RWPE2 (cell line): ENCODE measurements around the gene COL23A1.

ENCODE experiments used
- ATAC-seq: fragments of 200-7000 bp; cut with Tn5 transposase; 3 replicates; pipeline ENCODE4 v1.9.1; 2021; ENCODE audit warnings: low read depth
- DNase-seq: peaks from one replicate; pipeline ENCODE4 v3.0.0-alpha.2; 2020; ENCODE audit warnings: low spot score
- H3K27ac ChIP-seq: fragments of 450-650 bp; 2 replicates; pipeline ENCODE4 v1.5.1; 2017; ENCODE audit warnings: mild to moderate bottlenecking; ENCODE audit not compliant: poor library complexity, severe bottlenecking
- H3K27me3 ChIP-seq: fragments of 250-450 bp; sonication (Bioruptor Pico); 2 replicates; pipeline ENCODE4 v1.5.1; 2021; ENCODE audit warnings: mild to moderate bottlenecking, moderate library complexity; ENCODE audit not compliant: insufficient read depth, poor library complexity, severe bottlenecking
- H3K36me3 ChIP-seq: fragments of 250-450 bp; sonication (Bioruptor Pico); 2 replicates; pipeline ENCODE4 v1.5.1; 2020; ENCODE audit warnings: low read depth, mild to moderate bottlenecking, moderate library complexity
- H3K4me1 ChIP-seq: fragments of 250-450 bp; sonication (Bioruptor Pico); 2 replicates; pipeline ENCODE4 v1.5.1; 2021; ENCODE audit warnings: mild to moderate bottlenecking, moderate library complexity; ENCODE audit not compliant: insufficient read depth, poor library complexity, severe bottlenecking
- H3K4me3 ChIP-seq: fragments of 250-450 bp; sonication (Bioruptor Pico); 2 replicates; pipeline ENCODE4 v1.5.1; 2021; ENCODE audit warnings: mild to moderate bottlenecking, moderate library complexity; ENCODE audit not compliant: severe bottlenecking
- H3K9me3 ChIP-seq: fragments of 250-450 bp; sonication (Bioruptor Pico); 2 replicates; pipeline ENCODE4 v1.5.1; 2021; ENCODE audit warnings: mild to moderate bottlenecking, moderate library complexity; ENCODE audit not compliant: severe bottlenecking
- TF ChIP-seq, protein P1 (sequence below): fragments of 450-650 bp; IDR thresholded peaks from one replicate; pipeline ENCODE4 v1.5.1; 2017; ENCODE audit warnings: mild to moderate bottlenecking, moderate library complexity; ENCODE audit not compliant: poor library complexity, severe bottlenecking

Gene COL23A1

GRCh38 chr5:178387061-178387855, 202.9 kb downstream of the COL23A1 start:
- Histone ChIP-seq H3K36me3 (no peaks in the 10 kb centered on the region), H3K4me1 (no peaks in the 10 kb centered on the region), H3K4me3 (no peak overlapping the region), H3K27me3 (peaks cover 9% of the 10 kb centered on the region), H3K27ac (no peak overlapping the region), H3K9me3 (no peaks in the 10 kb centered on the region)
- no peak for DNase-seq
- ATAC-seq = no peak
- TF ChIP-seq, protein P1, sequence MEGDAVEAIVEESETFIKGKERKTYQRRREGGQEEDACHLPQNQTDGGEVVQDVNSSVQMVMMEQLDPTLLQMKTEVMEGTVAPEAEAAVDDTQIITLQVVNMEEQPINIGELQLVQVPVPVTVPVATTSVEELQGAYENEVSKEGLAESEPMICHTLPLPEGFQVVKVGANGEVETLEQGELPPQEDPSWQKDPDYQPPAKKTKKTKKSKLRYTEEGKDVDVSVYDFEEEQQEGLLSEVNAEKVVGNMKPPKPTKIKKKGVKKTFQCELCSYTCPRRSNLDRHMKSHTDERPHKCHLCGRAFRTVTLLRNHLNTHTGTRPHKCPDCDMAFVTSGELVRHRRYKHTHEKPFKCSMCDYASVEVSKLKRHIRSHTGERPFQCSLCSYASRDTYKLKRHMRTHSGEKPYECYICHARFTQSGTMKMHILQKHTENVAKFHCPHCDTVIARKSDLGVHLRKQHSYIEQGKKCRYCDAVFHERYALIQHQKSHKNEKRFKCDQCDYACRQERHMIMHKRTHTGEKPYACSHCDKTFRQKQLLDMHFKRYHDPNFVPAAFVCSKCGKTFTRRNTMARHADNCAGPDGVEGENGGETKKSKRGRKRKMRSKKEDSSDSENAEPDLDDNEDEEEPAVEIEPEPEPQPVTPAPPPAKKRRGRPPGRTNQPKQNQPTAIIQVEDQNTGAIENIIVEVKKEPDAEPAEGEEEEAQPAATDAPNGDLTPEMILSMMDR = no peak

DNA sequence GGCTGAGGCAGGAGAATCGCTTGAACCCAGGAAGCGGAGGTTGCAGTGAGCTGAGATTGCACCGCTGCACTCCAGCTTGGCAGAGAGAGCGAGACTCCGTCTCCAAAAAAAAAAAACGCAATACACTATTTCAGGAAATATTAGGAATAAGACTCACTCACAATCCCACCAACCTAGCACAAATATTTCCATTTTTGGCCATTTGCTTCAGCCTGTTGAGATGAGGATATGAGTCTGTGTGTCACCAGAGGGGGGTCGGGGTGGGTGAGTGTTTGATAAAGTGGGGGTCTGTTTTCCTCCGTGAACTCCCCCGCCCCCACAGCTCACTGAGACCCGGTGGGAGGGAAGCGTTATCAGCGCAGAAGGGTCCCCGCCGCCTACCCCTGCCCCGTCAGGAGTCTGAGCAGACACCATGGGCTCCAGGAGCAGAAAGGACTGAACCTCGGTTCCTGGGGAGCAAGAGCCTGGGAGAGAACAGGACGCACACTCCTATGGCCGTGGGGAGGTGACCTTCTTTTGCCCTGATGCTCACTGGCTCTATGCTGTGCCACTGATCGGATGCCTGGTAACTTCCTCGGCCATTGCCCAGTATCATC, 203.8 kb downstream of the COL23A1 start:
- peaks cover 9% of the 10 kb centered on the region for H3K27me3 ChIP-seq
- TF ChIP-seq, protein P1 = no peak
- H3K36me3 ChIP-seq = no peaks in the 10 kb centered on the region
- ATAC-seq = no peak
- H3K9me3 ChIP-seq = no peaks in the 10 kb centered on the region
- DNase-seq = peak; percentile 67
- H3K27ac ChIP-seq = no peak overlapping the region
- no peaks in the 10 kb centered on the region for H3K4me1 ChIP-seq
- no peak overlapping the region for H3K4me3 ChIP-seq

DNA sequence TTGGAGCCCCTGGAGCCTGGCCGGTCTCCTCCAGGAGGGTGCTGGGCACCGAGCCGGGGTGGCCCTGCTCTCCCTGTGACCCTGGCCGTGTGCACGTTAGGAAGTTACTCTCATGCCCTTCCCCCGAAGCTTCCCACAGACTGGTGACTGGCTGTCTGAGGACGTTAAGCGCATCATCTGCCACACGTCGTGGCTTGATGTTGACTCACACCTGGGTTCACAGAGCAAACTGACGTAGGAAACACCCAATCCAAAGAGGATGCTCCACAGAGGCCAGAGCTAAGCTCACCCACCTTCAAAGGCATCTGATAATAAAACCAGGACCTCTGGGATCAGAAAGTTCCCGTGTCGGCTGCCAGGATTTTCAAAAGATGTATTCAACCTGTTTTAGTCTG, 204.7 kb downstream of the COL23A1 start:
- Histone ChIP-seq H3K9me3 (no peaks in the 10 kb centered on the region), H3K27ac (no peak overlapping the region), H3K36me3 (no peaks in the 10 kb centered on the region), H3K4me1 (no peaks in the 10 kb centered on the region), H3K4me3 (no peak overlapping the region), H3K27me3 (peaks cover 6% of the 10 kb centered on the region)
- TF ChIP-seq, protein P1 = no peak
- DNase-seq (peak; percentile 61), ATAC-seq (peak; percentile 66)

- no peak overlapping the region for H3K4me3 ChIP-seq
- peaks cover 5% of the 10 kb centered on the region for H3K27me3 ChIP-seq
- no peak overlapping the region for H3K27ac ChIP-seq
- TF ChIP-seq, protein P1 = no peak
- H3K9me3 ChIP-seq = no peaks in the 10 kb centered on the region
- no peaks in the 10 kb centered on the region for H3K4me1 ChIP-seq
- ATAC-seq = no peak
- peak; percentile 61 for DNase-seq
- H3K36me3 ChIP-seq = no peaks in the 10 kb centered on the region
Measured at GRCh38 chr5:178384816-178385495, 205.2 kb downstream of the COL23A1 start.
